Measurements from ENCODE around the gene AFF2.

The AFF2 gene

GRCh38 chrX:148610328-148610698, 109.9 kb downstream of the AFF2 start:
- Histone ChIP-seq H3K36me3 (ENCODE audit: control insufficient read depth, insufficient read depth, low read length) (no peaks in the 10 kb centered on the region), H3K27ac (ENCODE audit: low read length) (no peak overlapping the region), H3K9me3 (ENCODE audit: control insufficient read depth, insufficient read depth, low read length) (no peaks in the 10 kb centered on the region), H3K27me3 (ENCODE audit: control insufficient read depth, insufficient read depth, low read length) (no peaks in the 10 kb centered on the region), H3K4me1 (ENCODE audit: control insufficient read depth, insufficient read depth, low read length) (peaks cover 1% of the 10 kb centered on the region; the same call in 1 of the 2 replicates), H3K4me3 (ENCODE audit: low read length) (no peak overlapping the region)
- WGBS (ENCODE audit: insufficient coverage, insufficient read length), result no CpG with 5 or more reads among the region's 3 CpGs
- no peak for DNase-seq (ENCODE audit: low read depth, low spot score)

GRCh38 chrX:148611993-148612392, 111.6 kb downstream of the AFF2 start:
- H3K27ac ChIP-seq (ENCODE audit: low read length), result no peak overlapping the region
- no peak for DNase-seq (ENCODE audit: low read depth, low spot score)
- H3K36me3 ChIP-seq (ENCODE audit: control insufficient read depth, insufficient read depth, low read length), result no peaks in the 10 kb centered on the region
- no peaks in the 10 kb centered on the region for H3K9me3 ChIP-seq (ENCODE audit: control insufficient read depth, insufficient read depth, low read length)
- H3K4me3 ChIP-seq (ENCODE audit: low read length), result no peak overlapping the region
- H3K27me3 ChIP-seq (ENCODE audit: control insufficient read depth, insufficient read depth, low read length), result no peaks in the 10 kb centered on the region
- no CpG with 5 or more reads among the region's 2 CpGs for WGBS (ENCODE audit: insufficient coverage, insufficient read length)
- H3K4me1 ChIP-seq (ENCODE audit: control insufficient read depth, insufficient read depth, low read length), result peaks cover 1% of the 10 kb centered on the region; the same call in 1 of the 2 replicates

- no peak overlapping the region for H3K4me3 ChIP-seq (ENCODE audit: low read length)
- no CpG with 5 or more reads among the region's 2 CpGs for WGBS (ENCODE audit: insufficient coverage, insufficient read length)
- no peak overlapping the region for H3K27ac ChIP-seq (ENCODE audit: low read length)
- H3K4me1 ChIP-seq (ENCODE audit: control insufficient read depth, insufficient read depth, low read length), result peaks cover 1% of the 10 kb centered on the region; the same call in 1 of the 2 replicates
- no peaks in the 10 kb centered on the region for H3K9me3 ChIP-seq (ENCODE audit: control insufficient read depth, insufficient read depth, low read length)
- DNase-seq (ENCODE audit: low read depth, low spot score), result no peak
- no peaks in the 10 kb centered on the region for H3K36me3 ChIP-seq (ENCODE audit: control insufficient read depth, insufficient read depth, low read length)
- H3K27me3 ChIP-seq (ENCODE audit: control insufficient read depth, insufficient read depth, low read length), result no peaks in the 10 kb centered on the region
Observed at GRCh38 chrX:148612431-148612830, 112.0 kb downstream of the AFF2 start.

GRCh38 chrX:148613636-148614035, 113.2 kb downstream of the AFF2 start:
- Histone ChIP-seq H3K27me3 (ENCODE audit: control insufficient read depth, insufficient read depth, low read length) (no peaks in the 10 kb centered on the region), H3K4me3 (ENCODE audit: low read length) (no peak overlapping the region), H3K4me1 (ENCODE audit: control insufficient read depth, insufficient read depth, low read length) (peaks cover 1% of the 10 kb centered on the region; the same call in 1 of the 2 replicates), H3K27ac (ENCODE audit: low read length) (no peak overlapping the region), H3K9me3 (ENCODE audit: control insufficient read depth, insufficient read depth, low read length) (no peaks in the 10 kb centered on the region), H3K36me3 (ENCODE audit: control insufficient read depth, insufficient read depth, low read length) (no peaks in the 10 kb centered on the region)
- no CpG with 5 or more reads among the region's 4 CpGs for WGBS (ENCODE audit: insufficient coverage, insufficient read length)
- no peak for DNase-seq (ENCODE audit: low read depth, low spot score)

- WGBS (ENCODE audit: insufficient coverage, insufficient read length), result no CpG with 5 or more reads among the region's 2 CpGs
- no peak for DNase-seq (ENCODE audit: low read depth, low spot score)
- H3K36me3 ChIP-seq (ENCODE audit: control insufficient read depth, insufficient read depth, low read length), result no peaks in the 10 kb centered on the region
- H3K9me3 ChIP-seq (ENCODE audit: control insufficient read depth, insufficient read depth, low read length), result no peaks in the 10 kb centered on the region
- no peaks in the 10 kb centered on the region for H3K27me3 ChIP-seq (ENCODE audit: control insufficient read depth, insufficient read depth, low read length)
- H3K27ac ChIP-seq (ENCODE audit: low read length), result no peak overlapping the region
- H3K4me1 ChIP-seq (ENCODE audit: control insufficient read depth, insufficient read depth, low read length), result peaks cover 1% of the 10 kb centered on the region; the same call in 1 of the 2 replicates
- no peak overlapping the region for H3K4me3 ChIP-seq (ENCODE audit: low read length)
Observed at GRCh38 chrX:148615491-148615890, 115.1 kb downstream of the AFF2 start.

- DNase-seq (ENCODE audit: low read depth, low spot score), result no peak
- WGBS (ENCODE audit: insufficient coverage, insufficient read length), result no CpG with 5 or more reads among the region's 3 CpGs
- Histone ChIP-seq H3K27ac (ENCODE audit: low read length) (no peak overlapping the region), H3K27me3 (ENCODE audit: control insufficient read depth, insufficient read depth, low read length) (no peaks in the 10 kb centered on the region), H3K4me3 (ENCODE audit: low read length) (no peak overlapping the region), H3K9me3 (ENCODE audit: control insufficient read depth, insufficient read depth, low read length) (no peaks in the 10 kb centered on the region), H3K36me3 (ENCODE audit: control insufficient read depth, insufficient read depth, low read length) (no peaks in the 10 kb centered on the region), H3K4me1 (ENCODE audit: control insufficient read depth, insufficient read depth, low read length) (peaks cover 1% of the 10 kb centered on the region; the same call in 1 of the 2 replicates)
Observed at GRCh38 chrX:148618470-148619445, 118.3 kb downstream of the AFF2 start.

- Histone ChIP-seq H3K36me3 (ENCODE audit: control insufficient read depth, insufficient read depth, low read length) (no peaks in the 10 kb centered on the region), H3K4me1 (ENCODE audit: control insufficient read depth, insufficient read depth, low read length) (no peaks in the 10 kb centered on the region), H3K27me3 (ENCODE audit: control insufficient read depth, insufficient read depth, low read length) (no peaks in the 10 kb centered on the region), H3K27ac (ENCODE audit: low read length) (no peak overlapping the region), H3K4me3 (ENCODE audit: low read length) (no peak overlapping the region), H3K9me3 (ENCODE audit: control insufficient read depth, insufficient read depth, low read length) (no peaks in the 10 kb centered on the region)
- no peak for DNase-seq (ENCODE audit: low read depth, low spot score)
- no CpG with 5 or more reads among the region's 4 CpGs for WGBS (ENCODE audit: insufficient coverage, insufficient read length)
Observed at GRCh38 chrX:148620023-148620422, 119.6 kb downstream of the AFF2 start.

GRCh38 chrX:148624951-148625474, 124.6 kb downstream of the AFF2 start:
- Histone ChIP-seq H3K27me3 (ENCODE audit: control insufficient read depth, insufficient read depth, low read length) (no peaks in the 10 kb centered on the region), H3K9me3 (ENCODE audit: control insufficient read depth, insufficient read depth, low read length) (no peaks in the 10 kb centered on the region), H3K4me3 (ENCODE audit: low read length) (no peak overlapping the region), H3K27ac (ENCODE audit: low read length) (no peak overlapping the region), H3K4me1 (ENCODE audit: control insufficient read depth, insufficient read depth, low read length) (no peaks in the 10 kb centered on the region), H3K36me3 (ENCODE audit: control insufficient read depth, insufficient read depth, low read length) (no peaks in the 10 kb centered on the region)
- no peak for DNase-seq (ENCODE audit: low read depth, low spot score)
- WGBS (ENCODE audit: insufficient coverage, insufficient read length), result no CpG with 5 or more reads among the region's 2 CpGs

- no peaks in the 10 kb centered on the region for H3K27me3 ChIP-seq (ENCODE audit: control insufficient read depth, insufficient read depth, low read length)
- H3K4me3 ChIP-seq (ENCODE audit: low read length), result no peak overlapping the region
- no peaks in the 10 kb centered on the region for H3K4me1 ChIP-seq (ENCODE audit: control insufficient read depth, insufficient read depth, low read length)
- no peaks in the 10 kb centered on the region for H3K9me3 ChIP-seq (ENCODE audit: control insufficient read depth, insufficient read depth, low read length)
- no peaks in the 10 kb centered on the region for H3K36me3 ChIP-seq (ENCODE audit: control insufficient read depth, insufficient read depth, low read length)
- H3K27ac ChIP-seq (ENCODE audit: low read length), result no peak overlapping the region
- DNase-seq (ENCODE audit: low read depth, low spot score), result no peak
Observed at GRCh38 chrX:148628621-148629020, 128.2 kb downstream of the AFF2 start.

- WGBS (ENCODE audit: insufficient coverage, insufficient read length), result no CpG with 5 or more reads among the region's 2 CpGs
- Histone ChIP-seq H3K27ac (ENCODE audit: low read length) (no peak overlapping the region), H3K4me1 (ENCODE audit: control insufficient read depth, insufficient read depth, low read length) (no peaks in the 10 kb centered on the region), H3K4me3 (ENCODE audit: low read length) (no peak overlapping the region), H3K36me3 (ENCODE audit: control insufficient read depth, insufficient read depth, low read length) (no peaks in the 10 kb centered on the region), H3K9me3 (ENCODE audit: control insufficient read depth, insufficient read depth, low read length) (no peaks in the 10 kb centered on the region), H3K27me3 (ENCODE audit: control insufficient read depth, insufficient read depth, low read length) (no peaks in the 10 kb centered on the region)
- DNase-seq (ENCODE audit: low read depth, low spot score), result no peak
Observed at GRCh38 chrX:148629434-148629833, 129.0 kb downstream of the AFF2 start.
